Left hindlimb (tissue), 1 donor: ENCODE results near the gene CD40LG.

Source experiments
- DNase-seq: peaks from one replicate; pipeline ENCODE4 v3.0.0-alpha.2; 2018

Gene CD40LG

DNA sequence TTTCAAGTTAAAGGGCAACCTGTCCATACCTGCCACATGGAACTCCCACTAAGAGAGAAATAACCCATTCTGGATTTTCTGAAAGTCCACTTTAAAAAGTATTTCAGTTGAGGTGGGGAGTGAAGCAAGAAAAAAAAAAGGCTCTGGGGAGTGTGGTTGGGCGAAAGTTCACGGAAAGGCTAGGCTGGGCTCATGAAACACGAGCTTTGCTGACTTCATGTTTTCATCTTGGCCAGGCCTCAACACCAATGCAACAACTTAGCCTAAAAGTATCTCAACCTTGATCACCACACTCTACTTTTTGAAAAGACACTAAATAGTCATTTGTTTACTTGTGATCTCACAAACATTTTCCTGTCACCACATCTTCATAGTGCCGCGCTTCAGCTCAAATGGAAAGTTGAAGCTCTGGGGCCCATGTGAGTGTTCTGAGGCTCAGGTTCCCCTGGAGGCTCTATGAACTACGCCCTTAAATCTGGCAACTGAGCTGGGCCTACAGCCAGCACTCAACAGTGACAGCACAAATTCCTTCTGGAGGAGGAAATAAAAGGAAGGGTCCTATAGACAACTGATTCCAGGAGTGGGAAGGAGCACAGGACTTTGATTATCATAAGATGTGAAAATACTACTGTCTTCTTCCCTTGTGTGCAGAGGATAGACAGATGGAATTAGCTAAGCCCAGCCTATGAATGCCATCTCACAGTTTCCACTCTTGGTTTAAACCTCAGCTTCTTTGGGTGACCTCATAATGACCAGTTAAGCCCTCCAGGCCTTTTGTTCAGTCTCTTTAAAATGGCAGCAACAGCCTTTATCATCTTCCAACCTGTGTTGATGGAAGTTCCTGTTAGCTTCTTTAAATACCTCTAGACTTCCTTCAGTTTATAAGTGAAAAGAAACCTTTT is 5.1 kb downstream of the CD40LG start:
- no peak for DNase-seq

GRCh38 chrX:136656361-136656964 is 8.5 kb downstream of the CD40LG start:
- no peak for DNase-seq

- no peak for DNase-seq
Observed at GRCh38 chrX:136658151-136658550, 10.2 kb downstream of the CD40LG start.

DNA sequence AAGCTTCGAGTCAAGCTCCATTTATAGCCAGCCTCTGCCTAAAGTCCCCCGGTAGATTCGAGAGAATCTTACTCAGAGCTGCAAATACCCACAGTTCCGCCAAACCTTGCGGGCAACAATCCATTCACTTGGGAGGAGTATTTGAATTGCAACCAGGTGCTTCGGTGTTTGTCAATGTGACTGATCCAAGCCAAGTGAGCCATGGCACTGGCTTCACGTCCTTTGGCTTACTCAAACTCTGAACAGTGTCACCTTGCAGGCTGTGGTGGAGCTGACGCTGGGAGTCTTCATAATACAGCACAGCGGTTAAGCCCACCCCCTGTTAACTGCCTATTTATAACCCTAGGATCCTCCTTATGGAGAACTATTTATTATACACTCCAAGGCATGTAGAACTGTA is 11.2 kb downstream of the CD40LG start:
- DNase-seq, result no peak

- DNase-seq, result no peak
Observed at GRCh38 chrX:136660896-136661295, 12.9 kb downstream of the CD40LG start.

GRCh38 chrX:136662104-136662503 is 14.1 kb downstream of the CD40LG start:
- no peak for DNase-seq

GRCh38 chrX:136662976-136663375 is 15.0 kb downstream of the CD40LG start:
- no peak for DNase-seq

DNA sequence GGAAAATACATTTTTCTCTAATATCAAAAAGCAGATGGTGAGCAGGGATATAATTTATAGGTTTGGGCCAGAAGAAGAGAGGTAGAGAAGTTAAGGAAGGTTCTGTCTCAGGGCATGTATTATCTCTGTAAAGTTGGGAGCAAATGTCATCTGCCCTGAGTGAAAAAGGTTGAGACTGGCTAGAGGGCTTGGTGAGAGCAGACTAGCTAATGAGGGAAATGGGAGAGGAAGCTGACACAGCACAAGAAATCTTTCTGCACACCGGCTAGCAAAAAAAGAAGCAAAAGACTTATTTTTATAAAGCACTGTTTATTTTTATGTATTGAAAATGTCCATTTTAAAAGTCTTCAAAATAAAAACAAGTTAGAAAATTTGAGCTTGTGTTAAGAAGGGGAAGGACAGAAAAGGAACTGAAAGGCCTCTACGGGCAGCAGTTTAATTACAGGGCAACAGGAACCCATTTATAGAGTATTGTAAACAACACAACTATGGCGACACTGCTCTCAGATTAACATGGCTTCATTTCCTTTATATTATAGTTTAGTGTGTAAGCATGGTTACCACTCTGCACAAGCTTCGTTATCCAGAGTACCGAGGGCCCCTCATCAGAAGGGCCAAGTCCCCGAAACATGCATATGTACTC is 17.4 kb downstream of the CD40LG start:
- no peak for DNase-seq

DNA sequence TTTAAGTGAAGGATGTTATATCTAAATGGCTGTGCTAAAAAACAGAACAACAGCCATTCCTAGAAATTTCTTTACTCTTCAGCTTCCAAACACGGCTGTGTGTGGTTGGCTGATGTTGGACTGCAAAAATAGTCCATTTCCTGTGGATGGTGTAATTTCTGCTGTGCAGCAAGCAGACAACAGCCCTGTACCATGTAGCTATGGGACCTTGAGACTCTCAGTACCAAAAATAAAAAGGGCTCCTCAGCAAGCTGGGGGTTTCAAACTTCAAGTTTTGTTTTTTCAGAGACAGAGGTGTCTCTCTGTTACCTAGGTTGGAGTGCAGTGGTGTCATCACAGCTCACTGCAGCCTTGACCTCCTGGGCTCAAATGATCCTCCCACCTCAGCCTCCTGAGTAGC is 18.1 kb downstream of the CD40LG start:
- DNase-seq, result no peak

GRCh38 chrX:136667446-136668168 is 19.6 kb downstream of the CD40LG start:
- DNase-seq, result no peak

GRCh38 chrX:136671006-136671610 is 23.1 kb downstream of the CD40LG start:
- no peak for DNase-seq

- no peak for DNase-seq
Observed at GRCh38 chrX:136674270-136674985, 26.5 kb downstream of the CD40LG start.

GRCh38 chrX:136679531-136679930 is 31.6 kb downstream of the CD40LG start:
- no peak for DNase-seq

GRCh38 chrX:136684120-136684519 is 36.2 kb downstream of the CD40LG start:
- DNase-seq, result no peak

DNA sequence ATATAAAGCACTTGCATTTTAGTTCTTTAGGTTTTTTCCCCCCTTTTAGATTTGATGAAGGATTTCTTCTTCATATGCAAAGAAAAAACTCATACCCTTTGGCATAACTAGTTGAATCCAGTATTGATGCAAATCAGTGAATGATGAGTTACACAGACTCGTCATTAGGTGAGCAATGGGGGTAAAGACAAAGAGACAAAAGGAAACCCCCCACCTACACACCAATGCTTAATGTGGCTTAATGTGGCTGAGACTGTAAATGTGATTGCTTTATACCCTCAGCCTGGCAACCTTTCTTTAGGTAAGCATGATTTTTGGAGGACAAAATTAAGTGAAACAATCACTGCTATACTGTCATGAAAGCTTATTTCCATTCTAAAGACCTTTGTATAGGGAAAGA is 39.5 kb downstream of the CD40LG start:
- DNase-seq, result no peak

DNA sequence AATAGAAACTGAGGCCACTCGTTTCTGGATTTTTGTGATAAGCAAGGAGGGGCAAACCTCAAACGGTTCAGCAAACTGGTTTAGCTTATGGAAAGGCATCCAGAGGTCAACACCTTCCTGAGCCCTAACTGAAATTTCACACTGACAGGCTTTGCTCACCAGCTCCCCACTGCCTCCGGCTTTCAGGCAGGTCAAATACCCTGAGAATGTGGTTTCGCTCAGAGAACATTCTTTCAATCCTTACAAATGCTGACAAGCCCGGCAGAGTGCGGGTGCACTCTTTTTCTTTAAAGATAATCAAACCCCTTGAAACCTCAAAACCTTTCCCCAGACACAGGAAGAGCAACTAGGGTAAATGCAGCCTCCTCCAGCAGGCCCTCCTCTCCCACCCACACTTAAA is 41.5 kb downstream of the CD40LG start:
- DNase-seq, result no peak

- DNase-seq, result no peak
Observed at GRCh38 chrX:136691028-136691809, 43.3 kb downstream of the CD40LG start.

DNA sequence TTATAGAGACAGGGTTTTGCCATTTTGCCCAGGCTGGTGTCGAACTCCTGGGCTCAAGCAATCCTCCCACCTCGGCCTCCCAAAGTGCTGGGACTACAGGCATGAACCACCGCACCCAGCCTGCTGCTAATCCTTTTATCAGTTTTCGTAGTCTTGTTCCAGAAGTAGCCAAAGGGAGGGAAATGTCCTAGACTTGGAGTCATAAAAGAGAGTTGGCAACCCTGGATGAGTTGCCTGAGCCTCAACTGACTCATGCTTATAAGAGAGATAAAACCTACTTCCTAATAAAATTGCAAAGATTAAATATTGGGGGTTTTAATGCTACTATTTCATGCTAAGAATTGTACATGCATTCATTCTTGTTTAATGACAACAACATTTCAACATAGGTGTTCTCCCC is 44.3 kb downstream of the CD40LG start:
- no peak for DNase-seq

DNA sequence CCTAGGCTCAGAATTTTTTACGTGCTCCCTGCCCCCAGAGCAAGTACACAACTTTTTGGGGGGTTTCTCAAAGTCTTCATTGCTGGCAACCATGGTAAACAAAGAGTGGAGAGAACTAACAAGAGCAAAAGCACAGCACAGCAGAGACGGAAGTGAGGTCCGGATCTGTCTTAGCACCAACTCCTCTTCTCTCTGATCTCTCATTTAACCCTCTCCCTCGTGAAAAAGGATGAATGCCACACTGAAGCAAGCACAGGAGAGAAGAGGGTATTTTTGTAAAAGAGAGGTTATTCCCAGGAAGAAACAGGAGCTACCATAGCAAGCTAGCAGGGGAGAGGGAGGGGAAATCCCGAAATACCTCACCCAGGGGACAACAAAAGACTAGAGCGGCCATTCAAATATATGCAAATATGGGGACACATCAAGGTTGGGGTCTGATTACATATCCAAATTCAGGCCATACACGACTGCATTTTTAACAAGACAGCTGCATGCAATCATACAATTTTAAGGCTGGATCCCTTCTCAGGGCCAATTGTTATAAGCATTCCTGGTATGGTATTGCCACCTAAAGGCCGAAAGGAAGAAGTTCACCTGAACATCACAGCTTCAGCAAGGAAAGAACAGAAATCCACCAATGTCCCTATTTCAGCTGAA is 46.6 kb downstream of the CD40LG start:
- no peak for DNase-seq

- no peak for DNase-seq
Observed at GRCh38 chrX:136697156-136697555, 49.2 kb downstream of the CD40LG start.

DNA sequence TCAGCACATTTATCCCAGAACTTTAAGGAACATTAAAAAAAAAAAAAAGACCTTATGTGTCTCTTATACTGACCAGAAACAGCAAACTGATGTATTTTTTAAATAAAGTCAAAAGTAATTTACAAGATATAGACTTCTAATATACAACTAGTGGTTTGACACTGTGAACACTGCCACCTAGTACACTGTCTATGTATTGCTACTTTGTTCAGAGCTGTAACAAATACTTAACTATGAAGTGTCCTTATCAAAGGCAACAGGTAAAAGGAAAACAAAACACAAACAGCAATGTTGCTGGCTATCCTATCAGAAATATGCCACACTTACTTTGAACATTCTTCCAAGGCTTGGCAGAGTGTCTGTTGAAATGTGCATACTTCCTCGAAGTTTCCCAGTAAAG is 60.4 kb downstream of the CD40LG start:
- DNase-seq, result no peak
